Sigmoid colon (tissue), 7 donors: ENCODE data around the gene FBXO40. TPM values are rescaled to one million over a fixed set of nuclear protein-coding genes. Genes with fewer than 3 reads are reported as not detected.

ENCODE experiments used
- DNase-seq: peaks from one replicate; pipeline ENCODE4 v3.0.0-alpha.2; 2019
- H3K27ac ChIP-seq, 4 donors: fragments of 200-600 bp; sonication (generic); one replicate each; pipeline ENCODE4 v1.5.1; 2016 to 2019; ENCODE audit warnings: mild to moderate bottlenecking in 1 of 4
- H3K27me3 ChIP-seq, 3 donors: fragments of 200-600 bp; sonication (generic); one replicate each; pipeline ENCODE4 v1.5.1; 2019; ENCODE audit warnings: mild to moderate bottlenecking in 1 of 3
- H3K36me3 ChIP-seq, 4 donors: fragments of 200-600 bp; sonication (generic); one replicate each; pipeline ENCODE4 v1.5.1; 2016 to 2019
- H3K4me1 ChIP-seq, 4 donors: fragments of 200-600 bp; sonication (generic); one replicate each; pipeline ENCODE4 v1.5.1; 2017 to 2019
- H3K4me3 ChIP-seq, 4 donors: fragments of 200-600 bp; sonication (generic); one replicate each; pipeline ENCODE4 v1.5.1; 2017 to 2019; ENCODE audit warnings: mild to moderate bottlenecking in 2 of 4, moderate library complexity in 1 of 4
- H3K9me3 ChIP-seq, 4 donors: fragments of 200-600 bp in 3 of 4; sonication (generic) in 3 of 4; one replicate each; pipeline versions ENCODE4 v1.5.1 to v1.6.1; 2013 to 2019
- EP300 ChIP-seq, 4 donors: sonication (generic); formaldehyde crosslinking; IDR thresholded peaks; one replicate each; pipeline ENCODE4 v1.6.1; 2017; ENCODE audit warnings: antibody characterized with exemption in 4 of 4
- POLR2A ChIP-seq, 2 donors: fragments of 450-650 bp; IDR thresholded peaks; one replicate each; pipeline ENCODE4 v1.6.1; 2016; ENCODE audit warnings: antibody characterized with exemption in 2 of 2, mild to moderate bottlenecking in 2 of 2, moderate library complexity in 2 of 2
- POLR2AphosphoS5 ChIP-seq, 4 donors: sonication (generic); formaldehyde crosslinking; IDR thresholded peaks; one replicate each; pipeline ENCODE4 v1.6.1; 2017; ENCODE audit warnings: antibody characterized with exemption in 4 of 4
- WGBS, 2 donors: extraction: QIAGEN DNeasy Blood & Tissue Kit; methylation state at CpG; one replicate each; pipeline ENCODE4 v1.1.7; 2013; 5-methylcytosine and 5-hydroxymethylcytosine counted together
- intact Hi-C: fragments of 100-400 bp; cut with DNase I; formaldehyde crosslinking; loops from one replicate; pipeline ENCODE4 v1.15.1; 2023
- polyA plus RNA-seq, 3 donors: library from polyadenylated mRNA; stranded (reverse); fragments of 200-250 nt; gene quantifications; one replicate each; pipeline ENCODE4 v1.2.3, GENCODE V29; 2013
- total RNA-seq, 4 donors: library from RNA; depleted of rRNA; stranded (reverse); fragments of >200 nt; gene quantifications; one replicate each; pipeline ENCODE4 v1.1.0, GENCODE V29; 2016
- TF ChIP-seq, protein P1 (sequence below), 4 experiments: fragments of 450-650 bp in 3 of 4; fragments of 200-600 bp in 1 of 4; IDR thresholded peaks; one replicate each; pipeline ENCODE4 v1.5.1; 2016 to 2019; ENCODE audit warnings: antibody characterized with exemption in 4 of 4, mild to moderate bottlenecking in 3 of 4, moderate library complexity in 2 of 4
- donor health status: healthy with polysubstance abuse.
- donor health status: Bipolar disorder and iron deficiency.
- donor health status: healthy.

FBXO40 gene
- not detected for total RNA-seq
- polyA plus RNA-seq, result under 1 TPM in 1 of 3 donors, not detected in 2; under 0.01 TPM

- TF ChIP-seq POLR2AphosphoS5 (IDR thresholded peaks at IDR 0.05), result no peak
- TF ChIP-seq POLR2A (IDR thresholded peaks at IDR 0.05), result no peak
- no peak for TF ChIP-seq EP300 (IDR thresholded peaks at IDR 0.05)
- TF ChIP-seq, protein P1, sequence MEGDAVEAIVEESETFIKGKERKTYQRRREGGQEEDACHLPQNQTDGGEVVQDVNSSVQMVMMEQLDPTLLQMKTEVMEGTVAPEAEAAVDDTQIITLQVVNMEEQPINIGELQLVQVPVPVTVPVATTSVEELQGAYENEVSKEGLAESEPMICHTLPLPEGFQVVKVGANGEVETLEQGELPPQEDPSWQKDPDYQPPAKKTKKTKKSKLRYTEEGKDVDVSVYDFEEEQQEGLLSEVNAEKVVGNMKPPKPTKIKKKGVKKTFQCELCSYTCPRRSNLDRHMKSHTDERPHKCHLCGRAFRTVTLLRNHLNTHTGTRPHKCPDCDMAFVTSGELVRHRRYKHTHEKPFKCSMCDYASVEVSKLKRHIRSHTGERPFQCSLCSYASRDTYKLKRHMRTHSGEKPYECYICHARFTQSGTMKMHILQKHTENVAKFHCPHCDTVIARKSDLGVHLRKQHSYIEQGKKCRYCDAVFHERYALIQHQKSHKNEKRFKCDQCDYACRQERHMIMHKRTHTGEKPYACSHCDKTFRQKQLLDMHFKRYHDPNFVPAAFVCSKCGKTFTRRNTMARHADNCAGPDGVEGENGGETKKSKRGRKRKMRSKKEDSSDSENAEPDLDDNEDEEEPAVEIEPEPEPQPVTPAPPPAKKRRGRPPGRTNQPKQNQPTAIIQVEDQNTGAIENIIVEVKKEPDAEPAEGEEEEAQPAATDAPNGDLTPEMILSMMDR (IDR thresholded peaks at IDR 0.05), result no peak
- Histone ChIP-seq H3K27ac (no peak within 1 kb of the TSS), H3K27me3 (no peaks in the 10 kb centered on the region), H3K9me3 (no peaks in the 10 kb centered on the region), H3K4me1 (no peaks in the 10 kb centered on the region), H3K36me3 (no peaks in the 10 kb centered on the region), H3K4me3 (no peak within 1 kb of the TSS)
- 60 to 77% methylated on average over 11 of the region's 11 CpGs for WGBS, 2 donors
- intact Hi-C loops, result no loop called here
- no peak for DNase-seq
These were observed at the start of gene FBXO40 for GRCh38 chr3:121592856-121593702. Gene FBXO40, plus strand, starts transcription at chr3:121593379. Its CDS starts 27,197 bp downstream, at chr3:121620576.

DNA sequence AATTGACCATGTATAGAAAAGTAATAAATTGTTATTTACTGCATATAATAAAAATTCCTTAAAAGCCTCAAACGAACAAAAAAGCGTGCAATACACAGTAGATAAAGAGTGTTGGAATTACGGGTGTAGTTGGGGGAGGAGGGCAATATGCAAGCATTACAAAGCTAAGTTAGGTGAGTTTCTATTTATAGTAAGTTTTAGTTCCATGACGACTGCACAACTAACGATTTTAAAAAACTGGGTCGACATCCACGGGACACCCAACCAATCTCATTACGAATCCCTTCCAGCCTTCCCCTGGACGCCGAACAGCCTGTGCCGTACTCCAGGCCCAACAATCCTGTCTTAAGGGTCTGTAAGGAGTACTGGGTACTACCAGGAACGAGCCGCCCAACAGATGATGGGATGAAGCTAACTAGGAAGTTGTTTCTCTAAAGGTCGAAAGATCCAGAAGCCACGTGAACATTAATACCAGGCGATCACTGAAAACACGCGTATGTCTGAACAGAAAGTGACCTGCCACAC, 48.1 kb upstream of the FBXO40 start:
- intact Hi-C loops, result loop anchor here (5.0 to 10.0 kb wide), 4 partner anchors 107 to 840 kb away; partner anchors contain the start of genes FAM162A and MIX23
- TF ChIP-seq POLR2AphosphoS5 (IDR thresholded peaks at IDR 0.05) (no peak), POLR2A (IDR thresholded peaks at IDR 0.05) (no peak), EP300 (IDR thresholded peaks at IDR 0.05) (no peak)
- TF ChIP-seq, protein P1 (IDR thresholded peaks at IDR 0.05), result no peak
- peaks cover 0 to 11% (median 9%) of the 10 kb centered on the region in 4 donors for H3K4me1 ChIP-seq
- H3K36me3 ChIP-seq, result no peaks in the 10 kb centered on the region
- H3K27ac ChIP-seq, result peak overlapping the region in 1 of 4 donors; percentile 77
- peak overlapping the region; percentile 29 to 61 (median 54) for H3K4me3 ChIP-seq
- WGBS, 2 donors, result 2 to 5% methylated on average over 18 of the region's 18 CpGs
- no peaks in the 10 kb centered on the region for H3K9me3 ChIP-seq
- H3K27me3 ChIP-seq, result no peaks in the 10 kb centered on the region
- no peak for DNase-seq

GRCh38 chr3:121545574-121546455, 47.4 kb upstream of the FBXO40 start, which contains the start of gene POLQ:
Gene POLQ, minus strand, starts transcription at chr3:121545988. Its CDS starts 111 bp downstream, at chr3:121545877.
- peak in 1 of 4 donors; percentile 1 for TF ChIP-seq EP300 (IDR thresholded peaks at IDR 0.05)
- TF ChIP-seq, protein P1 (IDR thresholded peaks at IDR 0.05), result no peak
- no peak for TF ChIP-seq POLR2A (IDR thresholded peaks at IDR 0.05)
- TF ChIP-seq POLR2AphosphoS5 (IDR thresholded peaks at IDR 0.05), result peak in 3 of 4 donors; percentile 35 to 68 (median 42)
- H3K9me3 ChIP-seq, result no peaks in the 10 kb centered on the region
- WGBS, 2 donors, result 0% methylated on average over 42 of the region's 42 CpGs
- no peaks in the 10 kb centered on the region for H3K36me3 ChIP-seq
- peak within 1 kb of the TSS; percentile 29 to 61 (median 54) for H3K4me3 ChIP-seq
- peak; percentile 92 for DNase-seq
- intact Hi-C loops, result loop anchor here (2.0 to 10.0 kb wide), 5 partner anchors 106 to 1133 kb away; partner anchors contain the start of genes FAM162A and MIX23
- no peaks in the 10 kb centered on the region for H3K27me3 ChIP-seq
- peak within 1 kb of the TSS; percentile 76 to 84 (median 78) for H3K27ac ChIP-seq
- H3K4me1 ChIP-seq, result peaks cover 0 to 11% (median 9%) of the 10 kb centered on the region in 4 donors

GRCh38 chr3:121552379-121552778, 40.8 kb upstream of the FBXO40 start:
- Histone ChIP-seq H3K4me1 (no peaks in the 10 kb centered on the region), H3K4me3 (peak overlapping the region in 1 of 4 donors; percentile 4), H3K27me3 (no peaks in the 10 kb centered on the region), H3K36me3 (no peaks in the 10 kb centered on the region), H3K27ac (no peak overlapping the region), H3K9me3 (no peaks in the 10 kb centered on the region)
- no peak for DNase-seq
- WGBS, 2 donors, result 55 to 60% methylated on average over 4 of the region's 4 CpGs
- intact Hi-C loops, result no loop called here
- no peak for TF ChIP-seq POLR2A (IDR thresholded peaks at IDR 0.05)
- TF ChIP-seq EP300 (IDR thresholded peaks at IDR 0.05), result no peak
- TF ChIP-seq POLR2AphosphoS5 (IDR thresholded peaks at IDR 0.05), result no peak
- TF ChIP-seq, protein P1 (IDR thresholded peaks at IDR 0.05), result no peak
